Activated T-helper 17 cell treated with anti-CD3 and anti-CD28 coated beads, Interleukin-2, amount 50 U/mL, for 72 hours (primary cell): ENCODE results near the gene SCN5A. TPM values are rescaled to one million over a fixed set of nuclear protein-coding genes. Genes with fewer than 3 reads are reported as not detected.

Source experiments
- ATAC-seq: fragments of 150-1000 bp; cut with Tn5 transposase; replicated peaks from 2 replicates; pipeline ENCODE4 v1.10.0; 2021; ENCODE audit warnings: mild to moderate bottlenecking, moderate library complexity
- H3K27ac Mint-ChIP-seq: one replicate; pipeline ENCODE4 v1.8.0; 2022; ENCODE audit warnings: mixed read lengths
- H3K27me3 Mint-ChIP-seq: one replicate; pipeline ENCODE4 v1.8.0; 2022; ENCODE audit warnings: mixed read lengths
- H3K36me3 Mint-ChIP-seq: one replicate; pipeline ENCODE4 v1.8.0; 2022; ENCODE audit warnings: low read depth, mild to moderate bottlenecking, mixed read lengths
- H3K4me1 Mint-ChIP-seq: one replicate; pipeline ENCODE4 v1.8.0; 2022; ENCODE audit warnings: mixed read lengths
- H3K4me3 Mint-ChIP-seq: one replicate; pipeline ENCODE4 v1.8.0; 2022; ENCODE audit warnings: mild to moderate bottlenecking, mixed read lengths
- H3K9me3 Mint-ChIP-seq: one replicate; pipeline ENCODE4 v1.8.0; 2022; ENCODE audit warnings: mixed read lengths
- total RNA-seq, 2 donors: library from RNA; stranded (reverse); gene quantifications; one replicate each; pipeline ENCODE4 v1.2.3, GENCODE V29; 2022

SCN5A gene
- total RNA-seq, 2 donors from 2014 or later: 0.35 to 0.85 TPM

GRCh38 chr3:38549957-38550840 is 99.3 kb downstream of the SCN5A start:
- H3K36me3 Mint-ChIP-seq: no peaks in the 10 kb centered on the region
- no peaks in the 10 kb centered on the region for H3K9me3 Mint-ChIP-seq
- no peak overlapping the region for H3K27ac Mint-ChIP-seq
- ATAC-seq: no peak
- no peaks in the 10 kb centered on the region for H3K4me1 Mint-ChIP-seq
- H3K27me3 Mint-ChIP-seq: no peaks in the 10 kb centered on the region
- no peak overlapping the region for H3K4me3 Mint-ChIP-seq

DNA sequence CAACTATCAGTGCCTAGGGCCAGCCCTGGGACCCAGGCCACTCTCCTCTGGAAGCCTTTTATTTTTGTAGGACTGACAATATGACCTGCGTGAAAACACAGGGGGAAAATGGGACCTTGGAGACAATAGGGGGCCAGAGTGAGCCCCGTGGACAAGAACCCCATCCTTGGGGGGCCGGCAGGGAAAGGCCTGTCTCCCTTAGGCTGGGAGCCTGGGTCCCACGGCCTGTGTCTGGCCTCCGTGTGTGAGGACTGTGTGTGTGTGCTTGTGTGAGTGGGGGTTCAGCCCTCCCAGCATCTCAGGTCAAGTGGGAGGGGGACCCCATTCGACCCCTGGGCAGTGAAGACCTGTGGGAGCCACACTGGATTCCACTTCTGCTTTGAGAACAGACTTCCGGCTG is 100.0 kb downstream of the SCN5A start:
- Mint-ChIP-seq H3K4me3 (no peak overlapping the region), H3K27me3 (no peaks in the 10 kb centered on the region), H3K36me3 (no peaks in the 10 kb centered on the region), H3K27ac (no peak overlapping the region), H3K9me3 (no peaks in the 10 kb centered on the region), H3K4me1 (no peaks in the 10 kb centered on the region)
- no peak for ATAC-seq

GRCh38 chr3:38549082-38549481 is 100.4 kb downstream of the SCN5A start:
- ATAC-seq: no peak
- H3K27ac Mint-ChIP-seq: no peak overlapping the region
- H3K36me3 Mint-ChIP-seq: no peaks in the 10 kb centered on the region
- H3K9me3 Mint-ChIP-seq: no peaks in the 10 kb centered on the region
- H3K4me1 Mint-ChIP-seq: no peaks in the 10 kb centered on the region
- no peak overlapping the region for H3K4me3 Mint-ChIP-seq
- H3K27me3 Mint-ChIP-seq: no peaks in the 10 kb centered on the region

GRCh38 chr3:38548154-38548931 is 101.1 kb downstream of the SCN5A start:
- Mint-ChIP-seq H3K27me3 (no peaks in the 10 kb centered on the region), H3K27ac (no peak overlapping the region), H3K4me3 (no peak overlapping the region), H3K9me3 (no peaks in the 10 kb centered on the region), H3K4me1 (no peaks in the 10 kb centered on the region), H3K36me3 (no peaks in the 10 kb centered on the region)
- no peak for ATAC-seq

DNA sequence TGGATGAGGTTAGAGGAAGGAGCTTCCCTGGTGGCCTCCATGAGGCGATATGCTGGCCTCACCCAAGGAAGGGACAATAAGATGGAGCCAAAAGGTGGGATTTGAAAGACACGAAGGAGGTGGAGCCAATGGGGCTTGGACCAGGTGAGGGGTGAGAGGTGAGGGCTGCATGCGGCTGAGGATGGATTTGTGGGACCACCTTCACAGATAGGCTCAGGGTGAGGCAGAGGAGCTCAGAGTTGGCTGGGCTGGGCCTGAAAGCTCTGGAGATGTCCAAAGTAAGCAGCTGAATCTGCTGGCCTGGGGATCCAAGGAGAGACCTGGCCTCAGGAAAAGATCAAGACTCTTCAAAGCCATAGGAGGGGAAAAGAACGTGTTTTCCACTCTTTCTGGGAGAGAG is 103.5 kb downstream of the SCN5A start:
- Mint-ChIP-seq H3K9me3 (no peaks in the 10 kb centered on the region), H3K27me3 (no peaks in the 10 kb centered on the region), H3K4me1 (no peaks in the 10 kb centered on the region), H3K4me3 (no peak overlapping the region), H3K27ac (peak overlapping the region; percentile 11), H3K36me3 (no peaks in the 10 kb centered on the region)
- no peak for ATAC-seq

- Mint-ChIP-seq H3K36me3 (no peaks in the 10 kb centered on the region), H3K4me3 (no peak overlapping the region), H3K4me1 (no peaks in the 10 kb centered on the region), H3K27ac (peak overlapping the region; percentile 11), H3K9me3 (no peaks in the 10 kb centered on the region), H3K27me3 (no peaks in the 10 kb centered on the region)
- ATAC-seq: no peak
These were observed 103.9 kb downstream of the SCN5A start for GRCh38 chr3:38545550-38545949.

- H3K4me1 Mint-ChIP-seq: no peaks in the 10 kb centered on the region
- no peak overlapping the region for H3K27ac Mint-ChIP-seq
- no peak overlapping the region for H3K4me3 Mint-ChIP-seq
- H3K36me3 Mint-ChIP-seq: no peaks in the 10 kb centered on the region
- no peak for ATAC-seq
- H3K9me3 Mint-ChIP-seq: no peaks in the 10 kb centered on the region
- H3K27me3 Mint-ChIP-seq: no peaks in the 10 kb centered on the region
These were observed 104.6 kb downstream of the SCN5A start for GRCh38 chr3:38544926-38545325.

DNA sequence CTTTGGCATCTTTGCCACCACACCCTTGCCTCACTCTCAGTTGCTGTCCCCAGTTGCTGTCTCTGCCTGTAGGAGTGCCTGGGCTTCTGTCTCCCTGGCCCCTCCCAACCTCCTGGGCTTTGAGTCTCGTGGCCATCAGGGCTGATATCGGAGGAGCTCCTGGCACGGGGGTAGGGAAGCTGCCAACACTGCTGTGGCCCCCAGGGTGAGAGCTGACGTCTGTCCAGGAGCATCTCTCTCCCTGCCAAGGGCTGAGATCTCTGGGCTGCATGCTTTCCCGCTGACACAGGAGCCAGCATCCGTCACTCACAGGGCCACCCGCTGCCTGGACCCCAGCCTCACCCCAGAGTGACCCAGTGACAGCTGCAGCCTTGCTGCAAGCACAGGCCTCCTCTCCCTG is 105.9 kb downstream of the SCN5A start:
- Mint-ChIP-seq H3K9me3 (no peaks in the 10 kb centered on the region), H3K27me3 (no peaks in the 10 kb centered on the region), H3K4me1 (no peaks in the 10 kb centered on the region), H3K27ac (no peak overlapping the region), H3K4me3 (no peak overlapping the region), H3K36me3 (no peaks in the 10 kb centered on the region)
- ATAC-seq: no peak

DNA sequence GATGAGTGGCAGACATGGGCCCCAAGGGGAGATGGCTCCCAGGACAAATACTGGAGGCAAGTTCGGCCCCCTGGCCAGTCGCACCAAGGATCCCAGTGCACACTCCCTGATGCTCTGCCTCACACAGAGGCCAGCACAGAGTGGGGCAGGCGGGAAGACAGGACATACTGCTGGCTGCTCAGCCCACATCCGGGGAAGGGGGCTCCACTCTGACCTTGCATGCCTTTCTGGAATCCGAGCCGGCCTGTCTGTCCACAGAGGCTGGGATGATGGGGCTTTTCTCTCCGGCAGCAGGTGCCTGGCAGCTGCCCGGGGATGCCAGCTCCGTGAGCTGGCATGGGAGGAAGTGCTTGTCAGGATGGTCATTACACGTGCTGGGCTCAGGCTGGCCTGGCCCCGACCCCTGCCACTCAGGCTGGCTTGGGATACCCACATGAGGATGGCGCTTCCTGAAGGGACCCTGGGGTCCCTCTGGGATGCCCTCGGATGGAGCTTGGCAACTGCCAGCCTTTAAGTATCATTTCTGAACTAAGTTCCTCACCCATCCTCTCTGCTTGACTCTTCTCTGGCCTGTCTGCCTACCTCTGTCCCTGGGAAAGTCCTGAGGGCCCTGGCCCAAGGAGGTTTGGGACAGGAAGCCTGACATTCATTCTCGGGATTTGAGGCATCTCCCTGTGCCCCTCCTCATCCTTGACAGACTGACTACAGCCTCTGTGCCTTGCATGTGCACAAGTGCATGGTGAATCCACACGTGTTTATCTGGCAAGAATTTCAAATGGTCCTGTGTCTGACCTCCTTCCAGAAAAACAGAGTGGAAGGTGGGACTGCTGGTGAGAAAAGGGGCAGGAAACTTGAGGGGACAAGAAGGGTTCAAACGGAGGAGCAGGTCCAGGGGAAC is 106.8 kb downstream of the SCN5A start:
- ATAC-seq: no peak
- no peak overlapping the region for H3K27ac Mint-ChIP-seq
- no peaks in the 10 kb centered on the region for H3K27me3 Mint-ChIP-seq
- no peak overlapping the region for H3K4me3 Mint-ChIP-seq
- H3K9me3 Mint-ChIP-seq: no peaks in the 10 kb centered on the region
- no peaks in the 10 kb centered on the region for H3K4me1 Mint-ChIP-seq
- H3K36me3 Mint-ChIP-seq: no peaks in the 10 kb centered on the region

- ATAC-seq: no peak
- H3K4me1 Mint-ChIP-seq: no peaks in the 10 kb centered on the region
These were observed 107.7 kb downstream of the SCN5A start for GRCh38 chr3:38541806-38542205.

GRCh38 chr3:38538773-38539353 is 110.6 kb downstream of the SCN5A start:
- ATAC-seq: no peak
- H3K27me3 Mint-ChIP-seq: no peaks in the 10 kb centered on the region

More at GRCh38 chr3:38541806-38542205, 107.7 kb downstream of the SCN5A start:
- H3K27ac Mint-ChIP-seq: no peak overlapping the region
- no peak overlapping the region for H3K4me3 Mint-ChIP-seq
- H3K9me3 Mint-ChIP-seq: no peaks in the 10 kb centered on the region
- H3K36me3 Mint-ChIP-seq: peaks cover 6% of the 10 kb centered on the region
- H3K27me3 Mint-ChIP-seq: no peaks in the 10 kb centered on the region

DNA sequence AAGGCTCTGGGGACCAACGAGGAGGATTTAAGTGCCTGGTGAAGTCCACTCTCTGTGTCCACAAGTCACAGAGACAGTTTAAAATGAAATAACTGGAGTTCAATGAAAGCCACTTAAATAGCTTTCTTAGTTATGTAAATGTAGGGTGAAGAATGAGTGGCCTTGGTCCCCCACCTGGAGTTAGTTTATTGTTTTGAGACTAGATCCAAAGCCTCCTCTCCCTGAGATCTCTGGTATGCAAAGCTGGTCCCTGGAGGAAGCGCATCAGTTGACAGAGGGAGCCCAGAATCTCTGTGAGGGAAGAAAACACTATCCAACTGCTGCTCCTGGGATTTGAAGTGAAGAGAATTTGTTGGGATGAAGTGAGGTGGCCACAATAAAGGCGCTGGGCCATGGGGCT is 112.8 kb downstream of the SCN5A start:
- Mint-ChIP-seq H3K4me3 (no peak overlapping the region), H3K4me1 (no peaks in the 10 kb centered on the region), H3K27ac (no peak overlapping the region), H3K36me3 (peaks cover 25% of the 10 kb centered on the region), H3K9me3 (no peaks in the 10 kb centered on the region), H3K27me3 (no peaks in the 10 kb centered on the region)
- ATAC-seq: no peak

More at GRCh38 chr3:38538773-38539353, 110.6 kb downstream of the SCN5A start:
- no peaks in the 10 kb centered on the region for H3K4me1 Mint-ChIP-seq
- peak overlapping the region; percentile 32 for H3K27ac Mint-ChIP-seq
- peaks cover 25% of the 10 kb centered on the region for H3K36me3 Mint-ChIP-seq
- no peaks in the 10 kb centered on the region for H3K9me3 Mint-ChIP-seq
- H3K4me3 Mint-ChIP-seq: no peak overlapping the region

DNA sequence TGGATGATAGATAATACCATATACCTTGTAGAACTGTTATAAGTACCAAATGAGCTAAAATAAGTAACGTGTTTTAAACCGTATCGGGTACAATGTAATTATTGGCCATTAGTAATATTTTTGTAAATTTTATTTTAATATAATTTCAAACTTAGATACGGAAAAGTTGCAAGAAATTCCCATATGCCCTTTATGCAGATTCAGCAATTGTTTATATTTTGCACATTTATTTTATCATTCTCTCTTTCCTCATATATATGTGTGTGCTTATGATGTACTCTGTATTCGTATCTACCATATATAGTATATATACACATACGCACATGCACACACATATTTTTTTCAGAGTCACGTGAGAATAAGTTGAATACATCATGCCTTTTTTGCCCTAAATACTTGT is 114.9 kb downstream of the SCN5A start:
- H3K4me3 Mint-ChIP-seq: no peak overlapping the region
- ATAC-seq: no peak
- H3K36me3 Mint-ChIP-seq: peaks cover 33% of the 10 kb centered on the region
- no peaks in the 10 kb centered on the region for H3K9me3 Mint-ChIP-seq
- H3K27me3 Mint-ChIP-seq: no peaks in the 10 kb centered on the region
- no peak overlapping the region for H3K27ac Mint-ChIP-seq
- H3K4me1 Mint-ChIP-seq: no peaks in the 10 kb centered on the region

DNA sequence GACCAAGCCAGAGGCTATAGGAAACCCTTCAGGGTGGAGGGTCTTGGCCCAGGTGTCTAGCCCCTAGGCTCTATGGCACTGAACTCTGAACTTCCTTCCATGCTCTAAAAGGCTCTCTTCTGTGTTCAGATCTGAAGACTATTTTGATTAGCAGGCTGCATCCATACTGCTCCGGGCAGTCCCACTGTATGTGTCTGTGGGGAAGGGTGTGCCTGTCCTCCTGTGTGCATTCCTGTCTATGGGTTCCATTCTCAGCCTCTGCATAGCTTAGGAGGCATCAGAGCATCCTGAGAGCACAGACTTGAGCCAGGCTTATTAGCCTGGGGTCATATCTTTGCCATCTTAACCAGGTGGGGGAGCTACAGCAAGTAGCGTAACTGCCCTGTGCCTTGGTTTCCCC is 115.3 kb downstream of the SCN5A start:
- H3K4me1 Mint-ChIP-seq: no peaks in the 10 kb centered on the region
- no peak for ATAC-seq
- H3K9me3 Mint-ChIP-seq: no peaks in the 10 kb centered on the region
- no peaks in the 10 kb centered on the region for H3K27me3 Mint-ChIP-seq
- H3K36me3 Mint-ChIP-seq: peaks cover 35% of the 10 kb centered on the region
- no peak overlapping the region for H3K4me3 Mint-ChIP-seq
- H3K27ac Mint-ChIP-seq: no peak overlapping the region
